GM19467 (cell line): ENCODE results near the gene TNFRSF17.
"Not testable (repeated sequence)": the region's sequence is repeated elsewhere in the genome, so short reads cannot be mapped to it uniquely, and the experiment has no call there.

Experiments
- ATAC-seq: cut with Tn5 transposase; IDR thresholded peaks from one replicate; pipeline ENCODE4 v1.9.1; 2021; ENCODE audit warnings: mild to moderate bottlenecking, moderate library complexity; ENCODE audit not compliant: unreplicated experiment

Gene TNFRSF17

DNA sequence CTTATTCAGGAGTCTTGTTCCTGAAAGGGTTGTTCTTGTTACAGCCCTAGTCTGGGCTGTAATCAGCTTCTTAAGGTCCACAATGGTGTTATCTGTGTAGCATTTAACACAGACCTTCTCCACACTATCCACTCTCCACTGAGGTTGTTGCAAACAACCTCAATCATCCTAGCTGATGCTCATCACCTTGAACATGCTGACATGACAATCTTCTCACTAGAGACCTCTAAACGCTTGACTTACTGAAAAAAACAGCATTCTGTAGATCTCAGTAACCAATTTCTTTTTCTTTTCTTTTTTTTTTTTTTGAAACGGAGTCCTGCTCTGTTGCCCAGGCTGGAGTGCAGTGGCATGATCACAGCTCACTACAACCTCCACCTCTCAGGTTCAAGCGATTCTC, 3.6 kb downstream of the TNFRSF17 start:
- no peak for ATAC-seq

DNA sequence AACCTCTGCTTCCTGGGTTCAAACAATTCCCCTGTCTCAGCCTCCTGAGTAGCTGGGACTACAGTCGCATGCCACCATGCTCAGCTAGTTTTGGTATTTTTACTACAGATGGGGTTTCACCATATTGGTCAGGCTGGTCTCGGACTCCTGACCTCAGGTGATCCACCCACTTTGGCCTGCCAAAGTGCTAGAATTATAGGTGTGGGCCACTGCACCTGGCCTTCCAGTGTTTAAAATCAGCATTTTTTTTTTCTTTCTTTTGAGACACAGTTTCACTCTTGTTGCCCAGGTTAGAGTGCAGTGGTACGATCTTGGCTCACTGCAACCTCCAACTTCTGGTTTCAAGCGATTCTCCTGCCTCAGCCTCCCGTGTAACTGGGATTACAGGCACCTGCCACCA, 5.3 kb downstream of the TNFRSF17 start:
- not testable (repeated sequence) for ATAC-seq

DNA sequence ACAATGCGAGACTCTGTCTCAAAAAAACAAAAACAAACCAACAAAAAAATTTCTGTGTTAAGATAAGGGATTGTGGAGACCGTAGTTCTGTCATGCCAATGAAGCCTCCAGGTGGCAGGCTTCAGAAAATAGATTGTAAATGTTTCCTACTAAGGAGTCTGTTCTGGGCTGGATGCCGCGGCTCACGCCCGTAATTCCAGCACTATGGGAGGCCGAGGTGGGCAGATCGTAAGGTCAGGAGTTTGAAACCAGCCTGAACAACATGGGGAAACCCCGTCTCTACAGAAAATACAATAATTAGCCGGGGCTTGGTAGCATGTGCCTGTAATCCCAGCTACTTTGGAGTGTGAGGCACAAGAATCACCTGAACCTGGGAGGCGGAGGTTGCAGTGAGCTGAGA, 7.1 kb downstream of the TNFRSF17 start:
- no peak for ATAC-seq

DNA sequence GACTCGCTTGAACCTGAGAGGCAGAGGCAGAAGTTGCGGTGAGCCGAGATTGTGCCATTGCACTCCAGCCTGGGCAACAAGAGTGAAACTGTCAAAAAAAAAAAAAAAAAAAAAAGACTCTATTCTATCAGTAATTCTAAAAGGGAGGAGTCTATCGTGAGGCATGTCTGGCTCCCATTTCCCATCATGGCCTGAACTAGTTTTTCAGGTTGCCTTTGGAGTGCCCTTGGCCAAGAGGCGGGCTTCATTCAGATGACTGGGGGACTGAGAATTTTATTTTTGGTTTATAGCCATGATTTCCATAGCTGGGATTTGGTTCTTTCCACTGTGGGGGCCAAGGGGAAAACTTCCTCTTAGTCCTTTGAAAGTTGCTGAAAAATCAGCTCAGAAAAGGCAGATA, 8.1 kb downstream of the TNFRSF17 start:
- no peak for ATAC-seq

DNA sequence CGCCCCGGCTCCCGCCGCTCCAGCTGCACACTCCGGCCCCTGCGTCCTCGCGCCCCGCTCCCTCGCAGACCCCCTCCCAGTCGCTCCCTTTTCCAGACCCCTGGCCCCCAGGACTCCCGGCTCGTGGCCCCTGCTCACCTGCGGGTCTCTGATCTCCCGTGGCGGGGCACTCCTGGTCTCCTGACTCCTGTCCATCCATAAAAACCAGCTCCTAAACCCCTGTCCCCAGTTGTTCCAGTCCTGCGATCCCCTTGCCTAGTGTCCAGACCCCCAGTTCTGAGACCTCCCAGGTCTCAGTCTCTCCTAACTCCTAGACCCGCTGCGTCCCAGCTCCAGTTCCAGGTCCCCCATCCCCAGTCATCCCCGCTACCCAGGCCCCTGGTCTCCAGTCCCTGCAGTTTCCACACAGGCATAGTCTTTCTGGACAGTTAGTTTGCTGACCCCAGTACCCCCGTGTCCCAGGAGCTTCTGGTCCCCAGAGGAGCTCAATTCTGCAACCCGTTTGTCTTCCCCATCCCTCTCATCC, 11.9 kb downstream of the TNFRSF17 start:
- ATAC-seq: no peak

DNA sequence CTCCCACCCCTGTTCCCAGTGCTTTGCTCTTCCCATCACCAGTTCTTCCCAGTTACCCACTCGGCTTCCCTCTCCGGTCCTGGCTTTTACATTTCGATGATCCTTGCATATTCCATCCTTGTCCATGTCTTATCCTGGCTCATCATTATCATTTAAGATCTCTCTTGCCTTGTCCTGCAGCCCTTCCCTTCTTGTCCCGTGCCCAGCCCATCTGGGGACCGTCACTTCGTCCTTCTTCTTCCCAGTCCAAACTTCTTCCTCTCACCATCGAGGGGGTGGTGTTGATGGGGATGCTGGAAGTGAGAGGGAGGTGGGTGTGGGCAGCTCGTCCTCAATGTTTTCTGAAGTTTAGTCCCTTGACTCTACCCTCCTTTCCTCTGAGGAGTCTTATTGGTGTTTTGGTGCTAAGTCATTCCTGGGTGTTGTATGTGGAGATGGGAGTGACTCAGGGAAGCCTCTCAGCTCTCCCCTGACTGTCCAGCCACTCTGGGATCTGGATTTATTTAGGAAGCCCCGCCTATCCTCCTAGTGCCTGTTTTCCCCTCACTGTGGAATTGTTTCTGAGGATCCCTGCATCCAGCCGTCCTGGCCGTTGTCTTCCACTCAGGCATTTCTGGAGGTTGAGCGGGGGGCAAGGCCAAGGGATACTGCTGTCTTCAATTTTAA, 12.5 kb downstream of the TNFRSF17 start:
- ATAC-seq: no peak

DNA sequence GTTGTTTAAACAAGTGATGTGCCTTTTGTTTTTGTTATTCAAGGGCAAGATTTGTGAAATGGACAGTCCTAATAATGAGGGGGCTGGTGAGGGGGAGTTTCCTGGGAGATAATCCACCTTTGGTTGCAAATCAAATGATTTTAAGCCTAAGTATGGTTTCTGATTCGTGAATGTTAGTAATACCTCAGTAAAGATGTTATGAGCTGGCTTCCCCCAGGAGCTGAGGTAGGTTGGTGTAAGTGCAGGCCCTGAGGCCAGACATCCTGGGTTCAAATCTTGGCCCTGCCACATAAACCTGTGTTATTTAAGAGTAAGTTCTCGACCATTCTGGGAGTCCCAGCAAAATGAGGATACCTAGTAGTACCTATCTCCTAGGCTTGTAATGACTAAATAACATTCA, 13.1 kb downstream of the TNFRSF17 start:
- no peak for ATAC-seq

DNA sequence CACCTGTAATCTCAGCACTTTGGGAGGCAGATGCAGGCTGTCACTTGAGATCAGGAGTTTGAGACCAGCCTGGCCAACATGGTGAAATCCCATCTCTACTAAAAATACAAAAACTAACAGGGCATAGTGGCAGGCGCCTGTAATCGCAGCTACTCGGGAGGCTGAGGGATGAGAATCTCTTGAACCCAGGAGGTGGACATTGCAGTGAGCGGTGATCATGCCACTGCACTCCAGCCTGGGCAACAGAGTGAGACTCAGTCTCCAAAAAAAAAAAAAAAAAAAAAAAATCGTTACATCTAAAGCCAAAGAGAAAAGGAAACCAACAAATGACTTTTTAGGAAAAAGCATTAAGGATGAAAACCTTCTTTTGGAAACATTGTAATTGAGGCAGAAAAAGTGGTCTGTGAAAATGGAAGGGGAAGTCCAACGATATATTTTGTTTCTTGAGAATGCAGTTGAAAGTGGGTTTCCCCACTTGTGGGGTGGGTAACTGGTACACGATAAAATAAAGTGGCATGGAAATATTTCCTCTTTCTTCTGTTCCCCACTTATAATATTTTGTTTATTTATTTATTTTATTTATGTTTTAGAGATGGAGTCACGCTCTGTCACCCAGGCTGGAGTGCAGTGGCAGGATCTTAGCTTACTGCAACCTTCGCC, 14.1 kb downstream of the TNFRSF17 start:
- ATAC-seq: no peak

DNA sequence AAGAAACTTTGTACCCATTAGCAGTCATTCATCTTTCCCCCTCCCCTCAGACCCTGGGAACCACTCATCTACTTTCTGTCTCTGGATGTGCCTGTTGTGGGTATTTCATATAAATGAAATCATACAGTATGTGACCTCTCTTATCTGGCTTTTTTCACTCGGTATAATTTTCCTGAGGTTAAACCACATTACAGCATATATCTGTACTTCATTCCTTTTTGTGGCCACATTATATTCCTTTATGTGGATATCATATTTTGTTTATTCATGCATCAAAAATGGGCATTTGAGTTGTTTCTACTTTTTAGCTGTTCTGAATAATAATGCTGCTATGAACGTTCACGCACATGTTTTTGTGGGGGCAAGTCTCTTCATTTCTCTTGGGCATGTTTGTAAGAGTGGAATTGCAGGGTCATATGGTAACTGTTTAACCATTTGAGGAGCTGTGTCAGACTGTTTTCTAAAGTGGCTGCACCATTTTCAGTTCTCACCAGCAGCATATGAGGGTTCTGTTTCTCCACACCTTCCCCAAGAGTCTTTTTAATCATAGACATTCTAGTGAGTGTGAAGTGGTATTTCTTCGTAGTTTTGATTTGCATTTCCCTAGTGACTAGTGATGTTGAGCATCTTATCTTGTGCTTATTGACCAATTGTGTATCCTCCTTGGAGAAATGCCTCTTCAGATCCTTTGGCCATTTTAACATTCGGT, 15.3 kb downstream of the TNFRSF17 start:
- ATAC-seq: no peak

DNA sequence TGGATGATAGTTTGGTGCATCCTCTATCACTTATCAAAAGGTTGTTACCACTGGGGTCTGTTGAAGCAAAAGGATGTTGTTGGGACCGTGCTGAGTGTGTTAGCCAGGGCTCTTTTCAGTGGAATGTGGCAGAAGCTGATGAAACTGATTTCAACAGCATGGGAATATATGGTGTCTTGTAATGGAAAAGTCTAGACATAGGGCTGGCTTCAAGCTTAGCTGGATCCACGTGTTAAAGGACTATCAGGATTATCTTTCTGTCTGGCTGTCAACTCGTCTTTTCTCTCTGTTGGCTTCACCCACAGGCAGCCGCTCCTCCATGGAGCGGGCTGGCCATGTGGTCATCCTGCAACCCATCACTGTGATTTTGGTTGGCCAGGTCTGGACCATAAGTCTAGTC, 20.2 kb downstream of the TNFRSF17 start:
- no peak for ATAC-seq

DNA sequence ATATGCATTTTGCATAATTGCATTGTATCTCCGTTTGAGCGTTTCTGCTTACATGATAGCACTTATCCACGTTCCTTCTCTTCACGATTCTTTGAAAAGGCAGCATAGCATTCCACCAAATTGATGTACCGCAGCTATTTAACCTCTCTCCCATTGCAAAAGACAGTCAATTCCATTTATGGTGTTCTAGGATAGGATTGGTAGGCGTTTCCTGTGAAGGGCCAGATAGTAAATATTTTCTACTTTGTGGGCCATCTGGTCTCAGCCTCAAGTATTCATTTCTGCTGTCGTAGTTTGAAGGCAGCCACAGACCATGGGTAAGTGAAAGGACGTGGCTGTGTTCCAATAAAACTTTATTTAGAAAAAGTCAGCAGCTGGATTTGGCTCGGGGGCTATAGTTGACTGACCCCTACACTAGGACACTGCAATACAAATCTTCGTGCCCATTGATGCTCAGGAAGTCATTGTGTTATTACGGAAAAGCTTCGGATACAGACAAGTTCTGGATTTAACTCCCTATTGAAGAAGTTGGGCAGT, 21.6 kb downstream of the TNFRSF17 start:
- no peak for ATAC-seq

DNA sequence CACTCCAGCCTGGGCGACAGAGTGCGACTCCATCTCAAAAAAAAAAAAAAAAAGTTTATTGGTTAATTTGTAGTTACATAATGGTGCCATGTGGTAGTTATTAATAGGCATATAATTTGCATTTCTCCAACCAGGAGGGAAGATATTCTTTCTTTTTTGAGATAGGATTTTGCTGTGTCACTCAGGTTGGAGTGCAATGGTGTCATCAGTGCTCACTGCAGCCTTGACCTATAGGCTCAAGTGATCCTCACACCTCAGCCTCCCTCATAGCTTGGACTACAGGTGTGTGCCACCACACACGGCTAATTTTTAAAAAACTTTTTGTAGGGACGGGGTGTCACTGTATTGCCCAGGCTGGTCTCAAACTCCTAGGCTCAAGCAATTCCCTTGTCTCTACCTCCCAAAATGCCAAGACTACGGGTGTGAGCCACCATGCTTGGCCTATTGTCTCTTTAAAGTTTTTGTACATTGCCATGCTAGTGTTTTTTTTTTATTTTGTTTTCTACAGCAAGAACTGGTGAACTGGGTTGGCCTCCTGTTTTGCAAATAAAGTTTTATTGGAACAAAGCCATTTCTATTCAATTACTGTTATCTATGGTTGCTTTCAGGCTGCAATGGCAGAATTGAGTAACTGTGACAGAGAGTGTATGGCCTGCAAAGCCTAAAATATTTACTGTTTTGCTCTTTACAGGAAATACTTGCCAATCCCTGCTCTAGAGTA, 23.4 kb downstream of the TNFRSF17 start:
- no peak for ATAC-seq

DNA sequence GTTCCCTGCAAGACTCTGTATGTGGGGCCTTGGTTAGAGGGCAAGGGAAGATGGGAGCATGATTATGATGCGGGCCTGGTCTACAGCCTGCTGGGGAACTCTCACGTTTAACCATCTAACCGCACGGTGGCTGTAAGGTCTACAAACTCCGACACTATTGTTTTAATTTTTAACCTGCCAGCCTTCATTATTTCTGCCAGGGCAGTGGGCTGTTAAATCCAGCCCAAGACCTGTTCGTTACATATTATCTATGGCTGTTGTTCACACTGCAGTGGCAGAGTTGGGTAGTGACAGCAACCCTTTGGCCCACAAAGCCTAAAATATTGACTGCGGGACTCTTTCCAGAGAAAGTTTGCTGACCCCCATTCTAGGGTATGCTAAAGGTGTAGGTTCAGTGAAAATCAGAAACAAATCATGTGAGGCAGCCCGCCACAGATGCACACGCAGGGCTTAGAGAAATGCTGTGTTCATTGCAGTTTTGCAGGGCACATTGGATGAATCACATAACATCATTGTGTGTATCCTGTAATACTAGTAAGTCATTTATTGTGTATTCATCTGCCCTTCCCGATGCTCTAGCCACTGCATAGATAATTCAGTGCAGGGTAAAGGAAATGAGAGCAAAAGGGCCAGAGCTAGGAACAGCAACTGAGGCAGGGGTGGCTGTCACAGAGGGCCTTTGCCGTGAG, 25.8 kb downstream of the TNFRSF17 start:
- ATAC-seq: no peak

DNA sequence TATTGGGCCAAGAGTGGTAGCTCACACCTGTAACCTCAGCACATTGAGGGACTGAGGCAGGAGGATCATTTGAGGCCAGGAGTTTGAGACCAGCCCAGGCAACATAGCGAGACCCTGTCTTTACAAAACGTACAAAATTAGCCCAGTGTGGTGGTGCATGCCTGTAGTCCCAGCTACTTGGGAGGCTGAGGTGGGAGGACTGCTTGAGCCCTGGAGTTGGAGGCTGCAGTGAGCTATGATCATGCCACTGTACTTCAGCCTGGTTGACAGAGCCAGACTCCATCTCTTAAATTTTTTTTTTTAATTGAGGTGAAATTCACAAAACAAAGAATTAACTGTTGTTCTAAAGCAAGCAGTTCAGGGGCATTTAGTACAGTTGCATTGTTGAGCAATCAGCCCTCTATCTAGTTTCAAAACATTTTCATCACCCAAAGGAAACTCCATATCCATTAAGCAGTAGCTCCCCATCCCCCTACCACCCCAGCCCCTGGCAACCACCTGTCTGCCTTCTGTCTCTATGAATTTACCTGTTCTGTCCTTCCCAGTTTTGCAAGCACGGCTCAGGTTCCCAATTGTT, 27.1 kb downstream of the TNFRSF17 start:
- ATAC-seq: no peak

DNA sequence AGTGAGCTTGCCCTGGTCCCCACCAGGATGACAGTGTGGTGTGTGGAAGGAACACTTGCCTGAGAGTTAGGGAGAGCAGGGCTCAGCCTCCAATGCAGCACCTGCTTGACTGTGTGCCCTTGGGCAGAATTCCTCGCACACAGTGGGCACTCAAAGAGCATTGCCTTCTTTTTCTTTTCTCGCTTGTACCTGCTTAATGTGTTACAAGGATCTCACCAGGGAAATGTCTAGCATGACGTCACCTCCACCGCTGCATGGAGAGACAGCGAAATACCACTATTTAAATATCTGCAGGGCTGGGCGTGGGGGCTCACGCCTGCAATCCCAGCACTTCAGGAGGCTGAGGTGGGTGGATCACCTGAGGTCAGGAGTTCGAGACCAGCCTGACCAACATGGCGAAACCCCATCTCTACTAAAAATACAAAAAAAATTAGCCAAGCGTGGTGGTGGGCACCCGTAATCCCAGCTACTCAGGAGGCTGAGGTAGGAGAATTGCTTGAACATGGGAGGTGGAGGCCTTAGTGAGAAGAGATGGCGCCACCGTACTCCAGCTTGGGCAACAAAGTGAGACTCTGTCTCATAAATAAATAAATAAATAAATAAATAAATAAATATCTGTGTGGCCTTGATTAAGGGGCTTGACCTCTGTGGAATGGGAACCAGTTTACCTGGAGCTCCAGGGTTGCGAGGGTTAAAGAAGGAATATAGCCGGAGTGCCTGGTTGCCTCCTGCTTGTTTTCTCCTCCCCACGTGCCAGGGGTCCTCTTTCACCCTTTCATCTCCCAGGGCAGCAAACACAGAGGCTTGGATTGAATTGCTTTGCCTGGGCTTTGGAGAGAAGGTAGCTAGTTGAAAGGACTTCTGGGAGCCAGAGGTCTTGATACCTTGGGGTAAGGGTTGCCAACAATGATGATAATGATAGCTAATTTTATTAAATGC, 27.8 kb downstream of the TNFRSF17 start:
- no peak for ATAC-seq

DNA sequence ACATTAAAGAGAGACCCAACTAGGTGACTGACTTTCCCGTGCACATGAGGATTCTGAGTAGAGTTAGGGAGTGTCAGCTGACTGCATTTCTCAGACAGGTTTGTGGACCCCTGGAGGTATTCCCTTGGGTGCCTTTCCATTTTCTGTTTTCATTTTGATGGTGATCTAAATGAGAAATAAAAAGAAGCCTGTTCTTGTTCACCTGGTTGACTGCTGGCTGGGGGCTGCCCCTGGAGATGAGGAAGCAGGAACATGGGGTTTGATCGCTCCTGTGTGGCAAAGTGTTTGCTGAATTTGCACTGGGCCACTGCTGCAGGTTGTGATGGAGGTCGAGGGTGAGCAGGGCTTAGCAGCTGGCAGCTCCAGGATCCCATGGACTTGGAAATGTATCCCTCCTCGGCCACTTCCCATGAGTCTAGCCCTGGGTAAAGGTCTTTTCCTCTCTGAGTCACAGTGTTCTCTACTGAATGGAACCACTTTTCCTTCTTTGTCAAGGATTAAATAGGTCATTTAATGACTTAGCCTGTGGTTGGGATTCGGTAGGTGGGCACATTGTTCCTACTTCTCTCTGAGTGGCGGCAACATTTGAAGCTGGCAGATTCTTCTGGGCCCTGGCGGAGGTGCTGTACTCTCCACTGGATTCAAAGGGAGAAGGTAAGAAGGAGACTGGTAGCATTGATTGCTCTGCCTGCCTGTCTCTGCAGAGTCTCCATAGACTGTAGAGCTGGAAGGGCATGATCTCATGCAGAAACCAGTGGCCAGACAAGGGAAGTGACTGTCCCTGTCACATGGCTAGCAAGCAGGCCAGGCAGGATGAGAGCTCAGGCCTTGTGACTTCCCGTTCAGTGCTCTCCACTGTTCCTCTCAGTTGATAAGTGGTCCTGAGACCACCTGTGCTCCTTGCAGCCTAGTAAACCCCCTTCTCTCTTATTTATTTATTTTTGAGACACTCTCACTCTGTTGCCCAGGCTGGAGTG, 29.4 kb downstream of the TNFRSF17 start:
- ATAC-seq: no peak

DNA sequence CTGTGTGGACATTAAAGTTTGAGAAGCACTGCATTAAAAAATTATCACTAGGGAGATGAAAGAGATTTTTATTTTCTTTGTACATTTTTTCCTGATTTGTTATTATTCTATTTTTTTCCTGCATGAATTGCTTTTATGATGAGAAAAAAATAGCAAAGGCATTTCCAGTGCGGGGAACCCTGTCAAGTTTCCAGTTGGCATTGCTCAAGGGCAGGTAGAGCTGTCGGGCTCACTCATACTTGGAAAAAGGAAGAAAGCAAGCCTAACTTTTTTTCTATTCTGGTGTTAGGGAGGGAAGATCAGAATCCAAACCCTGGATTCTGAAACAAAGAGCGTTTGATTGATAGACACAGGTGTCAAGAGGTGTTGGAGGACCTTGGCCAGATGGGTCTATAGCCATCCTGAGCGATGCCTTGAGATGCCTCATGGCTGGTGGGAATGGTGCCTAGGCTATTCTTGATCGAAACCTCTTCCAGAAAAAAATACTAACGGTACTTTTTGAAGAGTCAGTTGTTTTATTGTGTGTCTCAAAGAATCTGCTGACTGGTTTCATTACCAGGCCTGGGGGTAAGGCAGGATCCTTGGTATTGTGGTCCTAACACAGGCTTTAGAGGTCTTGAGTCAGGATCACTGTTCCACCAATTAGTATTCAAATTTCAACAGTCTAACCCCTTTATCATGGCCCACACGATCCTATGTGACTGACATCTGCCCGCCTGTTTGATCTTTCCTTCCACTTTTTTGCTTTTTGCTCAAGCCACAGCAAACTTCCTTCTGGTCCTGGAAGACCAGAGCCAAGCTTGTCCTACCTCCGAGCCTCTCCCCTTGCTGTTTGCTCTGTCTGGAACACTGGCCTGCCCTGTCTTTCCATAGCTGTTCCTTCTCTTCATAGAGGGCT, 31.7 kb downstream of the TNFRSF17 start:
- ATAC-seq: no peak
